GM18499 (cell line): ENCODE results near the gene P2RY2.
"Not testable (repeated sequence)": the region's sequence is repeated elsewhere in the genome, so short reads cannot be mapped to it uniquely, and the experiment has no call there.

Source experiments
- ATAC-seq: cut with Tn5 transposase; IDR thresholded peaks from one replicate; pipeline ENCODE4 v1.9.1; 2021; ENCODE audit warnings: moderate number of reproducible peaks; ENCODE audit not compliant: insufficient read depth, unreplicated experiment

Gene P2RY2

DNA sequence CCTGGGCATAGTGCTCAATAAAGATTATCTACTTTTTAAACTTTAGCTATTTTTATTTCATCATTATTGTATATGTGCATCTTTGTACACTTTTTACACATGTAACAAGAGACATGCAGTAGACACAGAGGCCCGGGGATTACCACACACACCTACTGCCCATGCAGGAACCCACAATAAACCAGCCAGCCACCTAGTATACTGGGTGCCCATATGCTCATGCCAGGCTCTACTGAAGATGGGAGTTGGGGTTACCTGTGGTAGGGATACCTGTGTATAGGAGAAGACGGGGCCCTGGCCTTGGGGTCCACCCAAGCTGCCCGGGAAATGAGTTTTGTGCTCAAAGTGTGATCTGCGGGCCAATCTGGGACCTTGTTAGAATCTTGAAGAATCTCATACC lies 31.2 kb upstream of the P2RY2 start:
- no peak for ATAC-seq

GRCh38 chr11:73187854-73188253 lies 30.2 kb upstream of the P2RY2 start:
- ATAC-seq, result no peak

- ATAC-seq, result no peak
These were observed 29.8 kb upstream of the P2RY2 start for GRCh38 chr11:73188301-73188700.

DNA sequence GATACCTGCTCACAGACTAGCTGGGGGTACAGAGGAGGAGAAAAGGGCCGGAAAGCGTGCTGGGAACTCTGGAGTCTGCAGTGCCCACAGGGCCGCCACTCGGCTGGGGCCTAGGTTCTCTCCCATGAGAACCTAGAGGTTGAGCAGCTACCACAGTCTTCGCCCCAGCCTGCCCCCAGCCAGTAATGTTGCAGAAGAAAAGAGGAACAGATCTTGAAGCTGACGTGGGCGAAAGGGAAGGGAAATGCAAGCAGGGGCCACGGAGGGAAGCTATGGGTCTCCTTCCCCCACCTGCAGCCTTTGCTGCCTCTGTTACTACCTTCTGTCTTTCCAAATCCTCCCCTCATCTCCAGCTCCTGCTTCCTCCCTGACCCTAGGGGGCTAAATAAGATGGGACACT lies 28.8 kb upstream of the P2RY2 start:
- ATAC-seq, result no peak

DNA sequence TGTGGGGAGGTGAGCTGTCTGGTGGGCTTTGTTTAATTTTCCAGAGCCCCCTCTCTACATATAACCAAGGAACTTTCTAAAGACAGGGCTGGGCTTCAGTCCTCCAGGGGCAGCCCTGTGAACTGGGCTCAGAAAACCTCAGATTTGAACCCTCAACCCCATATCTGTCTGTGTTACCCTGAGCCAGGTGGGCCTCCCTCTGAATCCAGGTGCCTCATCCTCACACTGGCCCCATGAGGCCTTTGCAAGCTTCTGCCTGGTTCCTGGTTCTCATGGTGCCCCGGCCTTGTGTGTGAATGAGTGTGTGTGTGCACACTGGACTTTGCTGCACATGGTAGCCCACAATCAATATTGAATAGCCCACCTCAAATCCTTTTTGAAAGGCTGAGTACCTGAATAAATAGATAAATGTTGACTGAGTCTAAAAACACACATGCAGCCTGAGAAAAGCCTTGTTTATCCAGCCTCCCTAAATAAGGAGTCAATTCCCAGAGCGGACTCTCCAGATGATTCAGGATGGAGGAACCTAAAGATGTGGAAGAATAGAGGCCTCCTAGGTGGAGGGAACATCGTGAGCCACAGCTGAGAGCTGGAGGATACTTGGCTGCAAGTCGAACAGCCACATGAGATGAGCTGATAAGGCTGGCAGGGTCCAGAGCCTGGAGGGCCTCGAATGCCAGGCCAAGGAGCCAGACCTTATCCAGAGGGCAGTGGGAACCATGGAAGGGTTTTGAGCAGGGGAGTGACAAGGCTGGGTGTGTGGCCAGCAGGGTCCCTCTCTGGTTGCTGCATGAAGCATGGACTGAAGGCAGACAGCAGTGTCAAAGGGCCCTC lies 28.1 kb upstream of the P2RY2 start:
- no peak for ATAC-seq

GRCh38 chr11:73190557-73190885 lies 27.6 kb upstream of the P2RY2 start:
- ATAC-seq, result no peak

DNA sequence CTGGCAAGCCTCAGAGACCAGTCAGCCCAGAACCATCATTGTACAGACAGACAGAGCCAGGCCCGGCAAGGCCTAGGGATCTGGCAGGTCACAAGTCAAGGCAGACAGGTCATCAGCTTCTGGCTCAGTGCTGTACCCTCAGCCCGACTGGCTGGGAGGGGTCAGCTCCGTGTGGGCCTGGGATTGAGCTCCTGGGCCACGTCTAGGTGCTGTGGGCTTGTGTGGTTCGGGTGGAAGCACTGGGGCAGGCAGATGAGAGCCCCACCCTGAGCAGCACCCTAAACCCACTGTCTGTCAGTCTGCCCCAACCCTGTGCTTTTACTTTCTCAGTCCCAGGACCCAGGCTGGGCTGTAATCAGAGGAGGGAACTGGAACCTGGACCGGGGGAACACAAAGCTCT lies 26.9 kb upstream of the P2RY2 start:
- ATAC-seq, result no peak

DNA sequence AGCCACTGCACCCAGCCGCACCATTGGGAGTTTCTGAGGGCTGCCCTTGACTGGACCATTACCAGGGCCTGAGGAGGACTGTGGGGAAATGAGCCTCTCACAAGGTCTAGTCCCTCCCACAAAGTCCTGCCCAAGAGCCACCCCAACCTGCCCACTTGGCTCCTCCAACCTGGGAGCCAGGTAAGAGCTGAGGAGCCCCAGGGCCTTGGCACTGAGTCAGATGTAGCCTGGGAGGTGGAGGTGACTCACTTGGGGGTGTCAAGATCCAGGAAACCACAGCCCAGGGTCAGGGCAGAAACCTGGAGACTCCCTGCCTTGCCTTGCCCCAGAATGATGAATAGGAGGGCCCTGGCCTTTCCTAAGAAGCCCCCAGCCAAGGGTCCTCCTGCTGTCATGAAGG lies 25.8 kb upstream of the P2RY2 start:
- ATAC-seq, result no peak

DNA sequence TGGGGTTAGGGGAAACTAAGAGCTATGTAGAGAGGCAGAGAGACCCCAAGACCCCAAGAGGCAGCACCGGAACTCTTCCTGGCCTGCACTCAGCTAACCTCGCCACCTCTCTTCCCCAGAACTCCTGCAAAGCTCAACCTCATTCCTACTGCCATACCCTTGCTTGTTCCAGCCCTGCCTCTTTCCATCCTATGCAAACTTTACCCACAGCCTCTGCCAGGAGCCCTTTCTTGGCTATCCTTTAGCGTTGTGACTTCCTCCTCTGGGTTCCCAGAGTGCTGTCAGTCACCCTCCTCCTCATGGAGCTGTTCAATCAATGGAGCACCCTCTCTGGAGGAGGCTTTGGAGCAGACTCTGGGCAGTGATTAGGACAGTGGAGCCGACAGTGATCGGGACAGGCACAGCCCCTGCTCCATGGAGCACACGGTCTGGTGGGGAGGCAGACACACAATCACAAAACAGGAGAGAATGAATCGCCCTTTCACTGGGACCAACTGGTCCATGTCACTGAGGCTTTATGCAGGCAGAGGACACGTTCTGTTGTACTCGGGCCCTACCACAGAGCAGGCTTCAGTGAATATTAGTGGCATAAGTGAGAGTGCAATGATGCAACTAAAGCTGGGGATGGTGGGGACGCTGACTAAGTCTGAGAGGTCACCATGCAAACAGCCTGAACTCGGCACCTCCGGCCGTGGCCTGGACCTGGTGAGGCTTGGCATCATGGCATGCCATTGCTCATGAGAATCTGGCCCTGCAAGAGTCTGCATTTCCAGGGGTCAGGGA lies 24.6 kb upstream of the P2RY2 start:
- ATAC-seq, result no peak

- no peak for ATAC-seq
These were observed 24.0 kb upstream of the P2RY2 start for GRCh38 chr11:73194034-73194507.

GRCh38 chr11:73194593-73194992 lies 23.5 kb upstream of the P2RY2 start:
- no peak for ATAC-seq

DNA sequence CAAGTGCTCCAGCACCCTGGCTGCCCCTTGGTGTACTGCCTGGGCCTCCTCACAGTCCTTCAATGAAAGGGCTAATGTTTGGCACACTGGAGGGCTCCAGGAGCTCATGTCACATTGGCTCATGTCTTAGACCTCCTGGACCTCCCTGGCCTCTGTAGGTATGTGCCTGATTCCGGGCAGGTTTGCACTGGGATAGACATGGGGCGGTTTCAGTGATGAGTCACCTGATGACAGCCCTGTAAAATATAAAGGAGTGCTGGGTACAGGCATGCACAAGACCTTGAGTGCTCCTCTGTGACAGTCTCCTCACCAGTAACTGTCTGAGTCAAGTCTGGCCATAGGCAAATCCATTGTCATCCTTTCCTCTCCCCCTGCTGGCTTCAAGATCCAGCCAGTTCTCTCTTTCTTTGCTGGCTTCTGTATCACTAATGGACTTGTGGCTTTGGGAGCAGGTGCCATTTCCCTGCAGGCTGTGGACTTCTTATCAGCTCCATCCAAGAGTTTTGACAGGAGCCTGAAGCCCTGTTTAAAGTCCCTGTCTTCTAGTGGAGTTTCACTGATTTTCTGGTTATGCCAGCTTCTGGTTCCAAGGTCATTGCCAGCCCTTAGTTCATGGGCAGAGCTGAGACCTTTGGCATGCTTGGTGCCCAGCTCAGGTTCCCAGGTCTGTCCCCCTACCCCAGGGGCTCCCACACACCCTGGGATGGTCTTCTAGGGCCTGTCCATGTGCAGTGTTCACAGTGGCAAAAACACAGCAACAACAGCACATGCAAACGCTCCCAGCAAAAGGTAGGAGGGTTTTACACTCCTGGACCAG lies 22.7 kb upstream of the P2RY2 start:
- no peak for ATAC-seq

- ATAC-seq, result no peak
These were observed 21.5 kb upstream of the P2RY2 start for GRCh38 chr11:73196576-73196975.

- no peak for ATAC-seq
These were observed 20.7 kb upstream of the P2RY2 start for GRCh38 chr11:73197348-73197747.

DNA sequence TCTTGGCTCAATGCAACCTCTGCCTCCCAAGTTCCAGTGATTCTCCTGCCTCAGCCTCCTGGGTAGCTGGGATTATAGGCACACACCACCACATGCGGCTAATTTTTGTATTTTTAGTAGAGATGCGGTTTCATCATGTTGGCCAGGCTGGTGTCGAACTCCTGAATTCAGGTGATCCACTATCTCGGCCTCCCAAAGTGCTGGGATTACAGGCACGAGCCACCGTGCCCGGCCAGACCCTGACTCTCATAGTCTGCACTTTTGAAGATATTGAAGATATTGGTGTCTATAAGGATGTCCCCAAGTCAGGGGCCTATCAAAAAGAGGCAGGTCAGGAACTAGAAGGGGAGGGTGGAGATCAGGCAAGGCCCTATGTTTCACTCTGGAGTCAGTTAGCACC lies 20.3 kb upstream of the P2RY2 start:
- ATAC-seq, result not testable (repeated sequence)

DNA sequence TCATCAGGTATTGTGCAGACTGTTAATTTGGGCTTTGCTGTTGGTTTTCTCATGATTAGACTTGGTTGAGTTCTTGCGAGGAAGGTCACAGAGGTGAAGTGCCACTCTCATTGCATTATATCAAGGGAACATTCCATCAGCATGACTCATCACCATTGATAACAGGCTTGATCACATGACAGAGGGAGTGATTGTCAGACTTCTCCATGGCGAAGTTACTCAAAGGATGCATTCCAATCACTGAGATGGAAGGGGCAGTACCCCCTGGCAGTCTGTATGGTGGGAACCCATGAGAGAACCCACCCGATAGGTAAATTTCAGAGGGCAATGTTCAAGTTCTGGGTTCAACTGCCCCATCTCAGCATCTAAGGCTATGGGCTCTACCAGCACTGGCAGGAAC lies 19.4 kb upstream of the P2RY2 start:
- ATAC-seq, result no peak

- no peak for ATAC-seq
These were observed 18.6 kb upstream of the P2RY2 start for GRCh38 chr11:73199446-73199845.

- ATAC-seq, result no peak
These were observed 17.8 kb upstream of the P2RY2 start for GRCh38 chr11:73200256-73200655.

GRCh38 chr11:73201249-73201648 lies 16.8 kb upstream of the P2RY2 start:
- no peak for ATAC-seq

GRCh38 chr11:73201888-73202780 lies 15.9 kb upstream of the P2RY2 start:
- no peak for ATAC-seq
